HG02884 (cell line): Measurements from ENCODE around the gene EEF1E1.
A peak's percentile ranks its signal among the peaks of the same experiment; 100 is the strongest.

Source experiments
- ATAC-seq: cut with Tn5 transposase; IDR thresholded peaks from one replicate; pipeline ENCODE4 v1.9.1; 2021; ENCODE audit warnings: mild to moderate bottlenecking, moderate library complexity; ENCODE audit not compliant: unreplicated experiment

Gene EEF1E1

DNA sequence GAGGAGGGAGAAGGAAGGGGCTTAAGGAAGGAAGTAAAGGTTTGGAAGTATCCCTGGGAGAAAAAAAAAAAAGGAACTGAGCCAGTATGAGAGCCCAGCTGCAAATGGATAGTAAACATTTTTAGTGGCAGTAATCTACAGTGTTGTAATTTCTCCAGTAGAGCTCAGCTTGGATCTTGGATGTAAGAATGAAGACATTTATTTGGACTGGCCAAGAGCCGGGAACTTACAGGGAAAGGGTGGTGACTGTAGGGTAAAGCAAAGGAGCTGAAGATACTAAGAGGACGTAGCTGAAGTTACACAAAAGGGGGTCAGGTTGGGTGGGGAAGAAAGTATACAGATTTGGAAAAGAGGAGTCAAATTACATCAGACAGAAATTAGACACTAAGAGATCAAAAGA, 13.5 kb downstream of the EEF1E1 start:
- no peak for ATAC-seq

DNA sequence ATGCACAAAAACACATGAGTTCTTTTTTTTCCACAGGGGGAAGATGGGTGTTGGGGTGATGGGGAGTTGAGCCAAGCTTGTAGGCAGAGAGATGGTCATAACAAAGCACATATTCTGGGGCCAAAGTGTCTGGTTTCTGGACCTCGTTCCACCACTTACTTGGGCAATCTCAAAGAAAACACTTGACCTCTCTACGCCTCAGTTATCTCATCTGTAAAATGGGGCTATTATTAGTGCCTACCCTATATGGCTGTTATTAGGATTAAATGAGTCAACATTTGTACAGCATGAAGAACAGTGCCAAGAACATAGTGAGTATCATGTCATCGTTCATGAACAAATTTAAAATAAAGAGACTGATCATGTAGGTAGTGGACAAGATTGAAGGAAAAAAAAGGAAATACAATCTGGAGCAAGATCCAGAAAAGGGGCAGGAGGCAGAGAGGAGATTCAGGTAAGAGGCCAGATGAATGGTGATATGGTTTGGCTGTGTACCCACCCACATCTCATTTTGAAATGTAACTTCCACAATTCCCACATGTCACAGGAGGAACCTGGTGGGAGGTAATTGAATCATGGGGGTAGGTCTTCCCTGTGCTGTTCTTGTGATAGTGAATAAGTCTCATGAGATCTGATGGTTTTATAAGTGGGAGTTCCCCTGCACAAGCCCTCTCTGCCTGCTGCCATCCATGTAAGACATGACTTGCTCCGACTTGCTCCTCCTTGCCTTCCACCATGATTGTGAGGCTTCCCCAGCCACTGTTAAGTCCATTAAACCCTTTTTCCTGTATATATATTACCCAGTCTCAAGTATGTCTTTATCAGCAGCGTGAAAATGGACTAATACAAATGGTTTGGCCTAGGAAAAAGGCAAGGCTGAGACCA, 14.2 kb downstream of the EEF1E1 start:
- ATAC-seq: no peak

DNA sequence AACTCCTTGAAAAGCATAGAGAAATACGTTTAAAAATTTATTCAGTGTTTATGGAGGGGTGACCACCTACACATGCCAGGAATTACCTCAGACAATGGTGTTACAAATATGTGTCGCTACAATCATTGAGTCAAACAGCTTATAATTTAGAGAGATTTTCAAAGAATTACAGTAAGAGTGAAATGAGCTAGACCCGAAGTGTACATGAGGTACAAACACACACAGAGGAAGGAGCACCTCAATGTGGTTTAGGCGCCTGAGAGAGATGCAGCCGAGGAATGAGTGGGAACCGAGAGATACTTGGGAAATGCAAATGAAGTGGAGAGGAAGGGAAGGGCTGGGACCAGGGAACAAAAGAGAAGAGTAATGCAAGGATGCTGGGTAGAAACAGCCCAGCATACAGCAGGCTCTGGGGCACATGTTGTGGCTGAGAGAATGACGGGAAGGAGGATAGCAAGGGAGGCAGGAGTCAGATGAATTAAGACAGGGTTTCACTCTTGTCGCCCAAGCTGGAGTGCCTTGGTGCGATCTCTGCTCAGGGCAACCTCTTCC, 15.5 kb downstream of the EEF1E1 start:
- no peak for ATAC-seq

- no peak for ATAC-seq
These were observed 17.3 kb downstream of the EEF1E1 start for GRCh38 chr6:8085053-8085511.

DNA sequence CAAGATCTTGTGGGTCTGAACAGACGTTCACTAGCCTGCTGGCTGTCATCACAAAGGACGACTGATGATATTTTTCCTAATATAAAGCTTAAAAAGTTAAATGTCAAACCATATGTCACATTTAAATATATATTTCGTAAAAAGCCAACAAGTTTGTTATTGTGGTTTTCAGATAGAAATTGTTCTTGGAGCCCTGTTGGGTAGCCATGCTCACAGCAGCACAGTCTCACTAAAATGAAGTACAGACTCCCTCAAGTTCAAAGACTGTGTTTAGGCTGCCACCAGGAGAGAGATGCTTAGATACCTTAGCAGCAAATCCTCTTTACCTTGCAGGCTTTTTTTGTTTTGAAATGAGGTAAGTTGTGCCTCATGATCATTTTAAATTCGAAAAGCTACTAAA, 17.8 kb downstream of the EEF1E1 start:
- no peak for ATAC-seq

DNA sequence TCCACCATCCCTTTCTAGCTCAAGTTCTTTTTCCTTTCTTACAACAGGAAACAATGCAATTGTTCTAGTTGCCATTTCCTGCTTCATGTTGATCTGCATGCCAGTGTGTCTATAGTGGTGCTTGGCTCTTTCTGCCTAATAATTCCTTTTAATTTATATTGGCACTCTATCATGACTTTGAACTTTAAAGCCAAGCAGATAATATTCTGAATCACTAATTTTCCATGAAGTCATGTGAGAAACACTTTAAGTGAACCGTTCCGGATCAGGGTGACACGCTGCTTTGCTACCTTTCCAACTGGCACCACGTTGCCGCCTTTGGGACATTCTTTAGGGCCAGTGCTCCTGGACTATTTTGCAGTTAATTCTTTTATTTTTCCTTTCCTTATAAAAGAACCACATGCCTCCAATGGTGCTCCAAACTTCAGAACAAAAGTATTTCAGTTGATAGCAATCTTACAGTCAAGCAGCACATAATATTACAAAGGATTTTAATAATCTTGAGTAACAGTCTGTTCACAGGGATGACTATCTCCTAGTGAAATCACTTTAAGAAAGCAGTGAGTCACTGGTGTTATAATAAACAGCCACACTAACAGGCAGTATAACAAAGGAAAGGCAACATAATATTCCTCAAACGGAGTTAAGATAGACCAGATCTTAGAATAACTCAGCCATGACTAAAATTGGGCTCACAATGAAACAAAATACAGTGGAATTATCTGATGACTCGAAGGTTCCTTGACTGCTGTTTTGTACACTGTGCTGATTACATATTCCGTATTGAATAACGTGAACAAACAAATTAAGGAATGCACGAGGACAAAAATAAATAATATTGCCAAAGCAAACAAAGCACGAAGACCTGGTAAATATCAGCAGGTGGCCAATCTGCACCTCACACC, 19.1 kb downstream of the EEF1E1 start:
- ATAC-seq: no peak

GRCh38 chr6:8082572-8082953, 19.8 kb downstream of the EEF1E1 start:
- no peak for ATAC-seq

DNA sequence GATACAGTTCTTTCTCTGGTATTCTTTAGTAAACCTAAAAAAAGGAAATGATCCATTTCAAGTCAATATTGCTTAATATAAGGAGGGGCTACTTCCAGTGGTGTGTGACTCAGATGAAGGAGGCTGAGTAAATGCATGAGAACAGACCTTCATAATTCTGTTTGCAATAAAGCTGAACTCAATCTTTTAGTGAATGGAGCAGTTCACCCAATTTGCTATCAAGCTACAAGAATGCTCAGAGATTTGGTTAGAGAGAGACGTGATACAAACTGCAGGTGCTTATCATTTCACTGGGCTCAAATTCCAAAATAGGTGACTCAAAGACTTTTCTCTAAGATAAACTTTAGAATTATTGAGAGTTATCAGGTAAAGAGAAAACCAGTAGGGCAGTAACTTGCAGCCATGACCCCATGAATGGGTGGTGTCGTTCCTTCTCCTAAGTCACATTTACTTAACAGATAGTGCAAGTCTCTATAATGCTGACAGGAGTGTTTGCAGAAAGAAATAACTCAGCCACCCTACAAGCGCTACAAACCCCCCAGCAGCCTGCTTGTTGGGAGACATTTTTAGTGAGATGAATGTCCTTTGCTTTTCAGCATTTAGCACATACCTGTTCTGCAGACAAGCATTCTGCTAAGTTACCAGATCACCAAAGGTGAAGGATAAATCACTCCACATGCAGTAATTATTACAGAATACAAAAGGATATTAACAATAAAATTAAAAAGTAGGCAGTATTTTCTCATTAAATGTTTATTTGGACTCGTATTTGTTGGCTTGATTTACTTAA, 21.8 kb downstream of the EEF1E1 start:
- ATAC-seq: no peak

- ATAC-seq: no peak
These were observed 23.2 kb downstream of the EEF1E1 start for GRCh38 chr6:8079126-8079525.

DNA sequence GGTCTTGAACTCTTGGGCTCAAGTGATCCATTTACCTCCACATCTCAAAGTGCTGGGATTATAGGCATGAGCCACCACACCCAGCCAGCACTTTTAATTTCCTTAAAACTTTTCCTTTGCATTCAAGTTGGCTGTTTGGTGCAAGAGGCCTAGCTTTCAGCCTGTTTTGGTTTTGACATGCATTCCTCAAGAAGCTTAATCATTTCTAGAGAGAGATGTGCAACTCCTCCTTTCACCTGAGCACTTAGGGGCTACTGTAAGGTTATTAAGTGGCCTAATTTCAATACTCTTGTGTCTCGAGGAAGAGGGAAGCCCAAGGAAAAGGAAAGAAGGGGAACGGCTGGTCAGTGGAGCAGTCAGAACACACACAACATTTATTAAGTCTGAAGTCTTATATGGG, 24.4 kb downstream of the EEF1E1 start:
- no peak for ATAC-seq

- no peak for ATAC-seq
These were observed 26.6 kb downstream of the EEF1E1 start for GRCh38 chr6:8075704-8076103.

DNA sequence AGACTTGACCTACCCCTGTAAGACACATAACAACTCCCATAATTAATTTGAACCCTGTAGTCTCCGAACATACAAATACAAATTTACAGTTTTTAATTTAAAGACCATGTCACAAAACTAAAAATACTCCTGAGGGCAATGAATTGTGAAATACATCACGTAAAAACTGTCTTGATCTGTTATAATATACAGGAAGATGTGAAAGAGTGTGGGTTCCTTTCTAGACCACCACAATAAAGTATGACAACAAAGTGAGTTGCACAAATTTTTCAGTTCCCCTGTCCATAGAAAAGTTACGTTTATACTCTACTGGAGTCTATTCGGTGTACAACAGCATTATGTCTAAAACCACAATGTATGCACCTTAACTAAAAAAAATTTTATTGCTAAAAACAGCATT, 27.2 kb downstream of the EEF1E1 start:
- ATAC-seq: no peak

DNA sequence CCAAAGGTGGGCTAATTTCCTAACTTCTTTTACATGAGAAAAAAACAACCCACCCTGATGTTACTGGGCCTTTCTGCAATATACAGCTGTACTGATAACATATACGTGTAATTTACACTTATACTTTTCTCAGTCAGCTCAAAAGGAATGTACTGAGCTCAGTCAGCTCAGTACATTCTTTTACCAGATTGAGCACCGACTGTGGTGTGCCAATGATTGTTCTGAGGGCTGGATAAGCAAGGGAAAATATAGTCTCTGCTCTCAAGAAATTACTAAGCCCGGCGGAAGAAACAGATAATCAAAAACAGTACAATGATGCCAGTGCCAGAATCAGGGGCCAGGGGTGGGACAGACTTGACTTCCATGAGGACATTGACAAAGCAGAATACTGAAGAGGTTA, 28.1 kb downstream of the EEF1E1 start:
- ATAC-seq: no peak

- no peak for ATAC-seq
These were observed 28.6 kb downstream of the EEF1E1 start for GRCh38 chr6:8073758-8074157.

DNA sequence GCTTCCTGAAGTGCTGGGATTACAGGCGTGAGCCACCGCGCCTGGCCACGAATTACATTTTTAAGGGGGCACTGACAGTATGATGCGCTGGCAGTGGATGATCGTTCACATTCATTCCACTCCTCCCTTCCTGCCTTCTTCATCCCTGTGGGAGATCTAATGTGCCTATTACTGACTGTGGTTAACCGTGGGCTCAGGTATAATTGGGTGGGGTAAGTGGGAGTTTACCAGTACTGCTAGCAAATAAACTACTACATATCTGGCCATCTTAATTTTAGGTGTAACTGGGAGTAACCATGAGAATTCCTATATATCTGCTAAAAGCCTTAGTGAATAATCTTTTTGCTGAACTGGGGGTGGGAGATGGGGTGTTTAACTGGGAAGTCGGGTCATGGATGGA, 31.6 kb downstream of the EEF1E1 start:
- no peak for ATAC-seq

GRCh38 chr6:8069631-8070284, 32.6 kb downstream of the EEF1E1 start:
- no peak for ATAC-seq

- no peak for ATAC-seq
These were observed 33.2 kb downstream of the EEF1E1 start for GRCh38 chr6:8069151-8069550.

- no peak for ATAC-seq
These were observed 36.2 kb downstream of the EEF1E1 start for GRCh38 chr6:8066108-8066507.

- ATAC-seq: peak; percentile 74
These were observed 36.8 kb downstream of the EEF1E1 start for GRCh38 chr6:8065519-8065911.
